ENCODE results near the gene SCN2B. TPM values are rescaled to one million over a fixed set of nuclear protein-coding genes. Genes with fewer than 3 reads are reported as not detected.

SCN2B gene
- total and polyA plus RNA-seq, 10 of the 15 experiments (the other 5 are each of a cell fraction or from before 2014, with no cell fraction given) = 0.01 TPM; not detected in 9

DNA sequence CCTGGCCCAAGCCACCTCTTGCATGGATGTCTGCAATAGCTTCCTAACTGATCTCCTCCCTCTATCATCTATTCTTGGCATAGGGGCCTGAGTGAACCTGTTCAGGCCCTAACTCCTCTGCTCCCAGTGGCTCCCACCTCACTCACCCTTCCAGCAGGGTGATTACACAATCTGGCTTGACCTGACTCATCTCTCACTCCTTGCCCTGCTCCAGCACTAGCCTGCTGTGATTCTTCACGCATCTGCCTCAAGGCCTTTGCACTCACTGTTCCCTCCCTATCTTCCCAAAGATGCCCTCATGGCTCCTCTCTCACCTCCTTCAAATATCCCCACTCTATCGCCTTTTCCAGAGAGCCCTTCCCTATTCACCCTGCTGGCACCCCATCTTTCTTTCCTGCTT is 34.4 kb downstream of the SCN2B start:
- in situ Hi-C loops (cut with MboI) = no loop called here
- Histone ChIP-seq H3K4me2 (ENCODE audit: control insufficient read depth, insufficient read depth) (no peak overlapping the region), H2AFZ (ENCODE audit: control insufficient read depth, low read depth, low read length) (no peak overlapping the region), H3K27ac (ENCODE audit: control insufficient read depth, insufficient read depth) (no peak overlapping the region), H3K27me3 (replicated peaks in 1 of 2; ENCODE audit: control insufficient read depth in 2 of 2, insufficient read depth in 2 of 2, low read length in 1 of 2) (peaks cover 3 to 12% of the 10 kb centered on the region in 2 experiments; a peak in 2 of 4 replicates), H3K4me1 (ENCODE audit: control insufficient read depth, insufficient read depth, low read length) (no peaks in the 10 kb centered on the region), H3K9ac (ENCODE audit: control insufficient read depth, insufficient read depth, low read length) (no peak overlapping the region), H3K4me3 (no peak overlapping the region), H3K79me2 (ENCODE audit: control insufficient read depth, insufficient read depth, low read length) (no peaks in the 10 kb centered on the region), H3K36me3 (ENCODE audit: control insufficient read depth in 2 of 2, insufficient read depth in 2 of 2, low read length in 1 of 2) (no peaks in the 10 kb centered on the region), H3K9me3 (replicated peaks; ENCODE audit: control insufficient read depth, insufficient read depth, low read length) (no peaks in the 10 kb centered on the region), H4K20me1 (ENCODE audit: control insufficient read depth, insufficient read depth) (no peaks in the 10 kb centered on the region)
- no peak for DNase-seq (ENCODE audit: low read depth, low spot score)
- ChIA-PET RAD21 (ENCODE audit: unreplicated experiment) (interaction anchor here (1.4 to 7.7 kb wide), 2 partner anchors 28 to 70 kb away, joined by 3 to 52 read pairs; no protein-coding TSS in a partner anchor), CTCF (interaction anchor here (1.2 to 7.7 kb wide), 8 partner anchors 8 to 469 kb away, joined by 3 to 85 read pairs (median 8); no protein-coding TSS in a partner anchor), SMC1A (ENCODE audit: uncharacterized antibody, unreplicated experiment) (interaction anchor here (1.5 to 7.6 kb wide), 2 partner anchors 29 to 217 kb away, joined by 4 to 49 read pairs; no protein-coding TSS in a partner anchor), POLR2A (no interaction called here)
- no peak for ATAC-seq
- no peak for FAIRE-seq
- no TSS peak for BruUV-seq (replicated peaks)
- 0% methylated on average over 2 of the region's 2 CpGs for WGBS (ENCODE audit: insufficient coverage, insufficient replicate concordance, low lambda C conversion rate, missing lambda C conversion rate)
- intact Hi-C loops (cut with micrococcal nuclease; ENCODE audit: unreplicated experiment) = no loop called here
- TF ChIP-seq, protein P1, sequence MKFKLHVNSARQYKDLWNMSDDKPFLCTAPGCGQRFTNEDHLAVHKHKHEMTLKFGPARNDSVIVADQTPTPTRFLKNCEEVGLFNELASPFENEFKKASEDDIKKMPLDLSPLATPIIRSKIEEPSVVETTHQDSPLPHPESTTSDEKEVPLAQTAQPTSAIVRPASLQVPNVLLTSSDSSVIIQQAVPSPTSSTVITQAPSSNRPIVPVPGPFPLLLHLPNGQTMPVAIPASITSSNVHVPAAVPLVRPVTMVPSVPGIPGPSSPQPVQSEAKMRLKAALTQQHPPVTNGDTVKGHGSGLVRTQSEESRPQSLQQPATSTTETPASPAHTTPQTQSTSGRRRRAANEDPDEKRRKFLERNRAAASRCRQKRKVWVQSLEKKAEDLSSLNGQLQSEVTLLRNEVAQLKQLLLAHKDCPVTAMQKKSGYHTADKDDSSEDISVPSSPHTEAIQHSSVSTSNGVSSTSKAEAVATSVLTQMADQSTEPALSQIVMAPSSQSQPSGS (IDR thresholded peaks at IDR 0.05; ENCODE audit: low read length) = no peak
- no peak for TF ChIP-seq ZBED1 (IDR thresholded peaks at IDR 0.05; ENCODE audit: borderline replicate concordance)
- TF ChIP-seq ZNF24 (IDR thresholded peaks at IDR 0.05) = no peak
- no peak for TF ChIP-seq TARDBP (IDR thresholded peaks at IDR 0.05; ENCODE audit: borderline replicate concordance)
- TF ChIP-seq, protein P2, sequence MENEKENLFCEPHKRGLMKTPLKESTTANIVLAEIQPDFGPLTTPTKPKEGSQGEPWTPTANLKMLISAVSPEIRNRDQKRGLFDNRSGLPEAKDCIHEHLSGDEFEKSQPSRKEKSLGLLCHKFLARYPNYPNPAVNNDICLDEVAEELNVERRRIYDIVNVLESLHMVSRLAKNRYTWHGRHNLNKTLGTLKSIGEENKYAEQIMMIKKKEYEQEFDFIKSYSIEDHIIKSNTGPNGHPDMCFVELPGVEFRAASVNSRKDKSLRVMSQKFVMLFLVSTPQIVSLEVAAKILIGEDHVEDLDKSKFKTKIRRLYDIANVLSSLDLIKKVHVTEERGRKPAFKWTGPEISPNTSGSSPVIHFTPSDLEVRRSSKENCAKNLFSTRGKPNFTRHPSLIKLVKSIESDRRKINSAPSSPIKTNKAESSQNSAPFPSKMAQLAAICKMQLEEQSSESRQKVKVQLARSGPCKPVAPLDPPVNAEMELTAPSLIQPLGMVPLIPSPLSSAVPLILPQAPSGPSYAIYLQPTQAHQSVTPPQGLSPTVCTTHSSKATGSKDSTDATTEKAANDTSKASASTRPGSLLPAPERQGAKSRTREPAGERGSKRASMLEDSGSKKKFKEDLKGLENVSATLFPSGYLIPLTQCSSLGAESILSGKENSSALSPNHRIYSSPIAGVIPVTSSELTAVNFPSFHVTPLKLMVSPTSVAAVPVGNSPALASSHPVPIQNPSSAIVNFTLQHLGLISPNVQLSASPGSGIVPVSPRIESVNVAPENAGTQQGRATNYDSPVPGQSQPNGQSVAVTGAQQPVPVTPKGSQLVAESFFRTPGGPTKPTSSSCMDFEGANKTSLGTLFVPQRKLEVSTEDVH (IDR thresholded peaks at IDR 0.05; ENCODE audit: low read depth, partially characterized antibody) = no peak
- no peak for TF ChIP-seq IKZF1 (conservative IDR thresholded peaks at IDR 0.05)
- TF ChIP-seq, protein P3, sequence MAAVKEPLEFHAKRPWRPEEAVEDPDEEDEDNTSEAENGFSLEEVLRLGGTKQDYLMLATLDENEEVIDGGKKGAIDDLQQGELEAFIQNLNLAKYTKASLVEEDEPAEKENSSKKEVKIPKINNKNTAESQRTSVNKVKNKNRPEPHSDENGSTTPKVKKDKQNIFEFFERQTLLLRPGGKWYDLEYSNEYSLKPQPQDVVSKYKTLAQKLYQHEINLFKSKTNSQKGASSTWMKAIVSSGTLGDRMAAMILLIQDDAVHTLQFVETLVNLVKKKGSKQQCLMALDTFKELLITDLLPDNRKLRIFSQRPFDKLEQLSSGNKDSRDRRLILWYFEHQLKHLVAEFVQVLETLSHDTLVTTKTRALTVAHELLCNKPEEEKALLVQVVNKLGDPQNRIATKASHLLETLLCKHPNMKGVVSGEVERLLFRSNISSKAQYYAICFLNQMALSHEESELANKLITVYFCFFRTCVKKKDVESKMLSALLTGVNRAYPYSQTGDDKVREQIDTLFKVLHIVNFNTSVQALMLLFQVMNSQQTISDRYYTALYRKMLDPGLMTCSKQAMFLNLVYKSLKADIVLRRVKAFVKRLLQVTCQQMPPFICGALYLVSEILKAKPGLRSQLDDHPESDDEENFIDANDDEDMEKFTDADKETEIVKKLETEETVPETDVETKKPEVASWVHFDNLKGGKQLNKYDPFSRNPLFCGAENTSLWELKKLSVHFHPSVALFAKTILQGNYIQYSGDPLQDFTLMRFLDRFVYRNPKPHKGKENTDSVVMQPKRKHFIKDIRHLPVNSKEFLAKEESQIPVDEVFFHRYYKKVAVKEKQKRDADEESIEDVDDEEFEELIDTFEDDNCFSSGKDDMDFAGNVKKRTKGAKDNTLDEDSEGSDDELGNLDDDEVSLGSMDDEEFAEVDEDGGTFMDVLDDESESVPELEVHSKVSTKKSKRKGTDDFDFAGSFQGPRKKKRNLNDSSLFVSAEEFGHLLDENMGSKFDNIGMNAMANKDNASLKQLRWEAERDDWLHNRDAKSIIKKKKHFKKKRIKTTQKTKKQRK (IDR thresholded peaks at IDR 0.05; ENCODE audit: low read depth, low read length) = no peak
- TF ChIP-seq, protein P4, sequence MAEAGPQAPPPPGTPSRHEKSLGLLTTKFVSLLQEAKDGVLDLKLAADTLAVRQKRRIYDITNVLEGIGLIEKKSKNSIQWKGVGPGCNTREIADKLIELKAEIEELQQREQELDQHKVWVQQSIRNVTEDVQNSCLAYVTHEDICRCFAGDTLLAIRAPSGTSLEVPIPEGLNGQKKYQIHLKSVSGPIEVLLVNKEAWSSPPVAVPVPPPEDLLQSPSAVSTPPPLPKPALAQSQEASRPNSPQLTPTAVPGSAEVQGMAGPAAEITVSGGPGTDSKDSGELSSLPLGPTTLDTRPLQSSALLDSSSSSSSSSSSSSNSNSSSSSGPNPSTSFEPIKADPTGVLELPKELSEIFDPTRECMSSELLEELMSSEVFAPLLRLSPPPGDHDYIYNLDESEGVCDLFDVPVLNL (IDR thresholded peaks at IDR 0.05; ENCODE audit: low read depth, low read length) = no peak
- TF ChIP-seq HDAC6 (IDR thresholded peaks at IDR 0.05; ENCODE audit: unreplicated experiment) = no peak
- TF ChIP-seq CEBPB (IDR thresholded peaks at IDR 0.05; ENCODE audit: borderline replicate concordance in 1 of 2, low read depth in 2 of 2, low read length in 2 of 2) = no peak
- no peak for TF ChIP-seq MYC (IDR thresholded peaks at IDR 0.05; ENCODE audit: insufficient read depth, insufficient read length, insufficient replicate concordance, low read length, severe bottlenecking)
- TF ChIP-seq GATAD2B (conservative IDR thresholded peaks at IDR 0.05; ENCODE audit: low read depth) = no peak
- no peak for TF ChIP-seq BRCA1 (IDR thresholded peaks at IDR 0.05; ENCODE audit: low read depth, low read length)
- TF ChIP-seq, protein P5, sequence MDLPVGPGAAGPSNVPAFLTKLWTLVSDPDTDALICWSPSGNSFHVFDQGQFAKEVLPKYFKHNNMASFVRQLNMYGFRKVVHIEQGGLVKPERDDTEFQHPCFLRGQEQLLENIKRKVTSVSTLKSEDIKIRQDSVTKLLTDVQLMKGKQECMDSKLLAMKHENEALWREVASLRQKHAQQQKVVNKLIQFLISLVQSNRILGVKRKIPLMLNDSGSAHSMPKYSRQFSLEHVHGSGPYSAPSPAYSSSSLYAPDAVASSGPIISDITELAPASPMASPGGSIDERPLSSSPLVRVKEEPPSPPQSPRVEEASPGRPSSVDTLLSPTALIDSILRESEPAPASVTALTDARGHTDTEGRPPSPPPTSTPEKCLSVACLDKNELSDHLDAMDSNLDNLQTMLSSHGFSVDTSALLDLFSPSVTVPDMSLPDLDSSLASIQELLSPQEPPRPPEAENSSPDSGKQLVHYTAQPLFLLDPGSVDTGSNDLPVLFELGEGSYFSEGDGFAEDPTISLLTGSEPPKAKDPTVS (IDR thresholded peaks at IDR 0.05; ENCODE audit: low read depth, low read length) = no peak
